WTC11 (cell line): ENCODE measurements around the gene PEX6. TPM values are rescaled to one million over a fixed set of nuclear protein-coding genes. Genes with fewer than 3 reads are reported as not detected.

Experiments used
- ATAC-seq: fragments of 200-7000 bp; cut with Tn5 transposase; 2 replicates; pipeline ENCODE4 v1.10.0; 2021; ENCODE audit warnings: mild to moderate bottlenecking, moderate library complexity
- CTCF ChIA-PET: fragments of 300-600 bp; sonication (Branson Sonifier 250); formaldehyde crosslinking; loops from one replicate; lab custom pipeline; 2021; ENCODE audit warnings: antibody characterized with exemption; lab: Charles Lee
- POLR2A ChIA-PET: fragments of 350-600 bp; sonication (Branson Sonifier 250); formaldehyde crosslinking; loops from one replicate; lab custom pipeline; 2021; ENCODE audit warnings: antibody characterized with exemption; lab: Charles Lee
- DNase-seq: peaks from one replicate; pipeline ENCODE4 v3.0.0; 2021; ENCODE audit warnings: low spot score
- H3K27ac Mint-ChIP-seq: 2 replicates; pipeline ENCODE4 v1.8.0; 2021; ENCODE audit warnings: mixed read lengths
- H3K27me3 Mint-ChIP-seq: 2 replicates; pipeline ENCODE4 v1.8.0; 2021; ENCODE audit warnings: low read depth, mild to moderate bottlenecking, moderate library complexity, mixed read lengths
- H3K36me3 Mint-ChIP-seq: 2 replicates; pipeline ENCODE4 v1.8.0; 2021; ENCODE audit warnings: mixed read lengths
- H3K4me1 Mint-ChIP-seq: 2 replicates; pipeline ENCODE4 v1.8.0; 2022; ENCODE audit warnings: mixed read lengths
- H3K4me3 Mint-ChIP-seq: 2 replicates; pipeline ENCODE4 v1.8.0; 2021; ENCODE audit warnings: mild to moderate bottlenecking, moderate library complexity, mixed read lengths
- H3K9me3 Mint-ChIP-seq: 2 replicates; pipeline ENCODE4 v1.8.0; 2021; ENCODE audit warnings: mixed read lengths
- AR ChIP-seq: fragments of 250-450 bp; sonication (Bioruptor Pico); IDR thresholded peaks from 2 replicates; pipeline ENCODE4 v1.9.0; 2021; ENCODE audit warnings: mild to moderate bottlenecking
- ATF2 ChIP-seq: sonication (generic); formaldehyde crosslinking; IDR thresholded peaks from 2 replicates; pipeline ENCODE4 v1.8.1; 2022; ENCODE audit warnings: low read depth, missing genetic modification reagents, borderline replicate concordance
- ATF6 ChIP-seq: sonication (generic); formaldehyde crosslinking; IDR thresholded peaks from 2 replicates; pipeline ENCODE4 v1.8.1; 2023; ENCODE audit warnings: mild to moderate bottlenecking, missing genetic modification reagents
- EMX1 ChIP-seq: fragments of 250-450 bp; sonication (Bioruptor Pico); IDR thresholded peaks from 2 replicates; pipeline ENCODE4 v1.8.0; 2021; ENCODE audit warnings: mild to moderate bottlenecking
- NR2C2 ChIP-seq: sonication (generic); formaldehyde crosslinking; IDR thresholded peaks from 2 replicates; pipeline ENCODE4 v1.8.0; 2022; ENCODE audit warnings: mild to moderate bottlenecking, missing genetic modification reagents
- PRDM15 ChIP-seq: sonication (generic); formaldehyde crosslinking; IDR thresholded peaks from 2 replicates; pipeline ENCODE4 v1.8.0; 2022; ENCODE audit warnings: missing genetic modification reagents
- SMAD3 ChIP-seq: sonication (generic); formaldehyde crosslinking; IDR thresholded peaks from 2 replicates; pipeline ENCODE4 v1.8.0; 2022; ENCODE audit warnings: missing genetic modification reagents, mild to moderate bottlenecking, borderline replicate concordance
- SOX15 ChIP-seq: fragments of 250-450 bp; sonication (Bioruptor Pico); IDR thresholded peaks from 2 replicates; pipeline ENCODE4 v1.9.0; 2021; ENCODE audit warnings: mild to moderate bottlenecking
- TP53 ChIP-seq: sonication (generic); formaldehyde crosslinking; IDR thresholded peaks from 2 replicates; pipeline ENCODE4 v1.8.1; 2023; ENCODE audit warnings: mild to moderate bottlenecking, missing genetic modification reagents
- USF1 ChIP-seq: sonication (generic); formaldehyde crosslinking; IDR thresholded peaks from 2 replicates; pipeline ENCODE4 v1.8.0; 2022; ENCODE audit warnings: mild to moderate bottlenecking, missing genetic modification reagents
- total RNA-seq: library from RNA; stranded (reverse); gene quantifications from 3 replicates; pipeline ENCODE4 v1.2.3, GENCODE V29; 2021

The PEX6 gene
- total RNA-seq, 1 experiment from 2014 or later = 8.2 TPM

- Mint-ChIP-seq H3K27ac (peak overlapping the region; percentile 90; the same call in 1 of the 2 replicates), H3K27me3 (no peaks in the 10 kb centered on the region), H3K36me3 (peaks cover 41% of the 10 kb centered on the region), H3K4me1 (peaks cover 36% of the 10 kb centered on the region), H3K4me3 (peak overlapping the region; percentile 53), H3K9me3 (no peaks in the 10 kb centered on the region)
- DNase-seq (no peak), ATAC-seq (no peak)
- ChIA-PET CTCF (interaction anchor here (0.8 kb wide), 1 partner anchor 53 kb away, joined by 4 read pairs; no protein-coding TSS in a partner anchor), POLR2A (interaction anchor here (0.5 to 0.7 kb wide), 2 partner anchors 11 to 147 kb away, joined by 3 to 5 read pairs; no protein-coding TSS in a partner anchor)
- TF ChIP-seq NR2C2 (CRISPR knock-in tag) (no peak), TP53 (CRISPR knock-in tag) (no peak), AR (CRISPR knock-in tag) (no peak)
Observed at GRCh38 chr6:43016176-43016942, 37.4 kb upstream of the PEX6 start.

- no peak for DNase-seq
- H3K4me1 Mint-ChIP-seq = peaks cover 28% of the 10 kb centered on the region
- ChIA-PET POLR2A (interaction anchor here (0.5 to 1.7 kb wide), 14 partner anchors 14 to 232 kb away, joined by 3 to 9 read pairs (median 4); partner anchors contain the start of genes CNPY3, CUL7, GNMT and KLC4), CTCF (interaction anchor here (0.6 to 3.1 kb wide), 18 partner anchors 9 to 843 kb away, joined by 3 to 22 read pairs (median 4); partner anchors contain the start of genes CNPY3, GNMT, KLC4 and MRPL2)
- H3K4me3 Mint-ChIP-seq = peak overlapping the region; percentile 99
- H3K9me3 Mint-ChIP-seq = no peaks in the 10 kb centered on the region
- no peak for ATAC-seq
- peaks cover 56% of the 10 kb centered on the region for H3K36me3 Mint-ChIP-seq
- H3K27ac Mint-ChIP-seq = peak overlapping the region; percentile 95
- no peaks in the 10 kb centered on the region for H3K27me3 Mint-ChIP-seq
- TF ChIP-seq EMX1 (CRISPR knock-in tag) (no peak), SMAD3 (no peak), PRDM15 (CRISPR knock-in tag) (0 out of 2 replicates have a peak, but pooled peaks have one; percentile 11), SOX15 (no peak), ATF2 (CRISPR knock-in tag) (no peak), USF1 (CRISPR knock-in tag) (no peak), ATF6 (CRISPR knock-in tag) (no peak)
Observed at GRCh38 chr6:43014434-43014909, 35.5 kb upstream of the PEX6 start.
